ENCODE data around the gene SAG. TPM values are rescaled to one million over a fixed set of nuclear protein-coding genes. Genes with fewer than 3 reads are reported as not detected.
"Not testable (repeated sequence)": the region's sequence is repeated elsewhere in the genome, so short reads cannot be mapped to it uniquely, and the experiment has no call there.

SAG gene
- total and polyA plus RNA-seq, 12 donors, result 0.06 to 0.20 TPM; not detected in 10

DNA sequence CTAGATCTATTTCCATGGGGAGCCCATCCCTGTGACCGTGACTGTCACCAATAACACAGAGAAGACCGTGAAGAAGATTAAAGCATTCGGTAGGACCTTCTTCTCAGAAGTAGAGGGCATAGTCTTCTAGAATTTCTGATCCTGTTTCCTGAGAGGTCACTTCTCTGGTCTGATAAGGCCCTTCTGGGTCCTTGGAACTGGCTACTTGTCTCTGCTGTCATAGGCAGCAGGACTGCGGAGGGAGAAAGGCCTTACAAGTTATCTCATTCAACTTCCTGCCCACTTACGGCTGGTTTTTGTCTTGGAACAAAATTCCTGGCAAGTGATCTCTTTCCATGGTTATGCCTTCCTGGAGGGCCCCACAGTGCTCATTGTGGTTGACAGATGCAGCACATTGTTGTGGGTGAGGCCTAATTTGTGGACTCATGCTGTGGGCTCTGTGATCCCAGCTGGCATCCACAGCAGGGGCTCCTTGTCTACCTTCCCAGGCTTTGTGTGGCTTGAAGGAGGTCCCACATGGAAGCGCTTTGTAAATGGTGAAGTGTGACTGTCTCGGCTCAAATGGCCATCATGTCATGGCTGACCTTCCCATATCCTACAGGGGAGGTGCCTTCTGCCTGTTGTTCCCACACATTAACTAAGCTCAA is 22.0 kb downstream of the SAG start:
- Histone ChIP-seq H3K27ac (no peak overlapping the region), H3K4me3 (no peak overlapping the region), H3K27me3 (no peaks in the 10 kb centered on the region), H3K36me3 (replicated peaks in 1 of 2) (no peaks in the 10 kb centered on the region), H3K9me3 (replicated peaks in 1 of 3) (no peaks in the 10 kb centered on the region), H3K4me1 (replicated peaks in 1 of 2) (peaks cover 0 to 4% of the 10 kb centered on the region in 2 donors)
- no peak for TF ChIP-seq POLR2A (IDR thresholded peaks at IDR 0.05)
- TF ChIP-seq, protein P1, sequence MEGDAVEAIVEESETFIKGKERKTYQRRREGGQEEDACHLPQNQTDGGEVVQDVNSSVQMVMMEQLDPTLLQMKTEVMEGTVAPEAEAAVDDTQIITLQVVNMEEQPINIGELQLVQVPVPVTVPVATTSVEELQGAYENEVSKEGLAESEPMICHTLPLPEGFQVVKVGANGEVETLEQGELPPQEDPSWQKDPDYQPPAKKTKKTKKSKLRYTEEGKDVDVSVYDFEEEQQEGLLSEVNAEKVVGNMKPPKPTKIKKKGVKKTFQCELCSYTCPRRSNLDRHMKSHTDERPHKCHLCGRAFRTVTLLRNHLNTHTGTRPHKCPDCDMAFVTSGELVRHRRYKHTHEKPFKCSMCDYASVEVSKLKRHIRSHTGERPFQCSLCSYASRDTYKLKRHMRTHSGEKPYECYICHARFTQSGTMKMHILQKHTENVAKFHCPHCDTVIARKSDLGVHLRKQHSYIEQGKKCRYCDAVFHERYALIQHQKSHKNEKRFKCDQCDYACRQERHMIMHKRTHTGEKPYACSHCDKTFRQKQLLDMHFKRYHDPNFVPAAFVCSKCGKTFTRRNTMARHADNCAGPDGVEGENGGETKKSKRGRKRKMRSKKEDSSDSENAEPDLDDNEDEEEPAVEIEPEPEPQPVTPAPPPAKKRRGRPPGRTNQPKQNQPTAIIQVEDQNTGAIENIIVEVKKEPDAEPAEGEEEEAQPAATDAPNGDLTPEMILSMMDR (IDR thresholded peaks at IDR 0.05), result no peak
- no peak for DNase-seq
- 71 to 84% (median 83%) methylated on average over 6 to 7 of the region's 7 CpGs for WGBS, 4 donors
- intact Hi-C loops (cut with DNase I), result no loop called here

DNA sequence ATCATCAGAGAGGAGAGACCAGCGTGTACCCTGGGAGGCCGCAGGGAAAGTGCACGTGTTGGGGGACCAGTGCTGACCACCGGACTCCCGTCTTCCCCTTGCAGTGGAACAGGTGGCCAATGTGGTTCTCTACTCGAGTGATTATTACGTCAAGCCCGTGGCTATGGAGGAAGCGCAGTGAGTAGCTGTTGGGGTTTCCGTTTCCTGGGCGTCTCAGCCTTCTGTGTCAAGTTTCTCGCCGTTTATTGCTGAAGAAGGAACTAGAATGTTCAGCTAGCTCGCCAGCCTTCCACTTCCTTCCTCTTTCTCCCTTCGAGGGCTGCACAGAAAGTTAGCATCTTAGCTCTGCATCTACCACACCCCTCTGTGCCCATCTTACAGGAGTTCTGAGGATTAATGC is 23.9 kb downstream of the SAG start:
- Histone ChIP-seq H3K4me1 (replicated peaks in 1 of 2) (peaks cover 0 to 4% of the 10 kb centered on the region in 2 donors), H3K27ac (peak overlapping the region in 2 of 5 donors; percentile 63 to 80), H3K27me3 (no peaks in the 10 kb centered on the region), H3K9me3 (replicated peaks in 1 of 3) (no peaks in the 10 kb centered on the region), H3K4me3 (no peak overlapping the region), H3K36me3 (replicated peaks in 1 of 2) (no peaks in the 10 kb centered on the region)
- WGBS, 4 donors, result 63 to 81% (median 74%) methylated on average over 12 to 15 of the region's 15 CpGs
- DNase-seq, result peak; percentile 45 to 81 (median 63)
- intact Hi-C loops (cut with DNase I), result no loop called here
- TF ChIP-seq, protein P1 (IDR thresholded peaks at IDR 0.05), result no peak
- no peak for TF ChIP-seq POLR2A (IDR thresholded peaks at IDR 0.05)

DNA sequence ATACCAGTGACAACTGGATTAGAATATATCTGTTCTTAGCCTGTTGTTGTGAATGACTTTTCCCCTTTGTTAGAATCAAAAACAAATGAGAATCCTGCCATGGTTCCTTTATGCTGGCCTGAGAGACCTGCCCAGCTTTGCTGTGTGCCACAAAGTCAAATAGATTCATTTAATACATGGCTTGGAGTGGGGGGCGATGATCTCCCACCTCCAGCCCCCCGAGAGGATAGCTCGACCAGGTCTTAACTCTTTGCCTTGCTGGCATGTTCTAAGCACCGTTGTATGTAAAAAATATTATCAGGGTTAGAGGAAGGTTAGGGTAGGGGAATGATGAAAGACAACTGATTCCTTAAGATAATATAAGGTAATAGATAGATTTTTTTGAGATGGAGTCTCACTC is 24.5 kb downstream of the SAG start:
- Histone ChIP-seq H3K9me3 (replicated peaks in 1 of 3) (no peaks in the 10 kb centered on the region), H3K27me3 (no peaks in the 10 kb centered on the region), H3K27ac (peak overlapping the region in 2 of 5 donors; percentile 11 to 73), H3K36me3 (replicated peaks in 1 of 2) (no peaks in the 10 kb centered on the region), H3K4me3 (no peak overlapping the region), H3K4me1 (replicated peaks in 1 of 2) (peaks cover 0 to 4% of the 10 kb centered on the region in 2 donors)
- no peak for TF ChIP-seq POLR2A (IDR thresholded peaks at IDR 0.05)
- TF ChIP-seq, protein P1 (IDR thresholded peaks at IDR 0.05), result no peak
- 71 to 79% (median 75%) methylated on average over 4 of the region's 4 CpGs for WGBS, 4 donors
- no peak for DNase-seq
- intact Hi-C loops (cut with DNase I), result no loop called here

DNA sequence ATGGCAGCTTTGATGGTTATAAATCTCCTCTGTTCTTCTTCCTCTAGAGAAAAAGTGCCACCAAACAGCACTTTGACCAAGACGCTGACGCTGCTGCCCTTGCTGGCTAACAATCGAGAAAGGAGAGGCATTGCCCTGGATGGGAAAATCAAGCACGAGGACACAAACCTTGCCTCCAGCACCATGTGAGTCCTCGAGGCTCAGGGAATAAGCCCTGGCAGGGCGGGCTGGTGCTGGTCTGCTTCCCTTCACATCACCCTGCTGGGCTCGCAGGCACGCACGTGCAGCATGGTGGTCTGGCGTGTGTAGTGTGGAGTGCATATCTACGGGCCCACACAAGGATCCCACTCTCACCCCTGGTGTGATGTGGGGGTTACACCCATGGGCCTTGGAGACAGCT is 27.3 kb downstream of the SAG start:
- no peak for DNase-seq
- H3K27me3 ChIP-seq, result no peaks in the 10 kb centered on the region

DNA sequence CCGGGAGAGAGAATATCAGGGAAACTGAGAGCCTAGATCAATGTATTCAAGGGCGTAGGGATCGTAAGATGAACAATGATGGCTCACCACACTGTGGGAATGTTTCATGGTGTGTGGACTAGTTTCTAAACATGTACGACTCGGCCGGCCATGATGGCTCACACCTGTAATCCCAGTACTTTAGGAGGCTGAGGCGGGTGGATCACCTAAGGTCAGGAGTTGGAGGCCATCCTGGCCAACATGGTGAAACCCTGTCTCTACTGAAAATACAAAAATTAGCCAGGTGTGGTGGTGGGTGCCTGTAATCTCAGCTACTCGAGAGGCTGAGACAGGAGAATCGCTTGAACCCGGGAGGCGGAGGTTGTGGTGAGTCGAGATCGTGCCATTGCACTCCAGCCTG is 28.5 kb downstream of the SAG start:
- H3K4me3 ChIP-seq; H3K27ac ChIP-seq; H3K27me3 ChIP-seq; intact Hi-C loops (cut with DNase I); DNase-seq; H3K4me1 ChIP-seq (replicated peaks in 1 of 2); H3K36me3 ChIP-seq (replicated peaks in 1 of 2); H3K9me3 ChIP-seq (replicated peaks in 1 of 3): not testable (repeated sequence)
- WGBS, 4 donors, result 89 to 92% (median 90%) methylated on average over 13 of the region's 13 CpGs

More for the DNA sequence above, 27.3 kb downstream of the SAG start:
- intact Hi-C loops (cut with DNase I), result no loop called here
- Histone ChIP-seq H3K9me3 (replicated peaks in 1 of 3) (no peaks in the 10 kb centered on the region), H3K4me1 (replicated peaks in 1 of 2) (peaks cover 0 to 4% of the 10 kb centered on the region in 2 donors), H3K36me3 (replicated peaks in 1 of 2) (no peaks in the 10 kb centered on the region), H3K27ac (no peak overlapping the region), H3K4me3 (no peak overlapping the region)
- 87 to 94% (median 91%) methylated on average over 10 to 11 of the region's 11 CpGs for WGBS, 4 donors
- TF ChIP-seq POLR2A (IDR thresholded peaks at IDR 0.05), result no peak
- TF ChIP-seq, protein P1 (IDR thresholded peaks at IDR 0.05), result no peak

All from adrenal gland (tissue), 12 donors.